Right lobe of liver (tissue), 4 donors: ENCODE measurements around the gene PKD2L1.

Experiments used
- CTCF ChIP-seq, 4 donors: fragments of 200-600 bp in 3 of 4; fragments of 450-650 bp in 1 of 4; IDR thresholded peaks; one replicate each; pipeline versions ENCODE4 v1.5.1 to v1.8.0; 2016 to 2022; ENCODE audit warnings: antibody characterized with exemption in 4 of 4, mild to moderate bottlenecking in 2 of 4
- POLR2A ChIP-seq: fragments of 450-650 bp; IDR thresholded peaks from one replicate; pipeline ENCODE4 v1.6.1; 2017; ENCODE audit warnings: antibody characterized with exemption, mild to moderate bottlenecking
- donor health status: DM: no; HTN: no; CAD: no.
- donor health status: DM: no; HTN: no; CAD: no.
- donor health status: DM: no; HTN: yes; CAD: no.

DNA sequence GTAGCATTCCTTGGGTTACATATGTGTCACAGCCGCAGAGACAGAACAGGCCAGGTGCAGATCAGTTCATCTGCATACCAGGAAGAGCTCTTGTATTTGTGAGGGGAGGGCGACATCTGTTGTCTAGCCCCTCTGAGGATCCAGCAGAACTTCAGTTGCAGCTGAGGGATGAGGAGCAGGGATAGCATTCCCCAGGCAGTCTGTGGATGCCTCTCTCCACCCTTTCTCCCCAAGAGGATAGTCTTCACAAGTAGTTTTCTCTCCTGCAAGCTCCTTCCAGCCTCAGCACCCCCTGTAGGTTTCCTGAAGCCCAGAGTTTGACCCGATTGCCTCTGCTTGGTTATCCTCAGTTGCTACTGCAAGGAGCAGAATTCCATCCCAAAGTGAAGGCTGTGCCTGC lies 19.6 kb upstream of the PKD2L1 start:
- TF ChIP-seq CTCF (IDR thresholded peaks at IDR 0.05) (no peak), POLR2A (no peak)
